OCI-M2 (cell line): Measurements from ENCODE around the gene BLTP3B.
"Not testable (repeated sequence)": the region's sequence is repeated elsewhere in the genome, so short reads cannot be mapped to it uniquely, and the experiment has no call there.

Experiments
- DNase-seq: peaks from one replicate; lab custom pipeline; 2025; ENCODE audit not compliant: unreplicated experiment; lab: John Stamatoyannopoulos, UW

The BLTP3B gene, protein sequence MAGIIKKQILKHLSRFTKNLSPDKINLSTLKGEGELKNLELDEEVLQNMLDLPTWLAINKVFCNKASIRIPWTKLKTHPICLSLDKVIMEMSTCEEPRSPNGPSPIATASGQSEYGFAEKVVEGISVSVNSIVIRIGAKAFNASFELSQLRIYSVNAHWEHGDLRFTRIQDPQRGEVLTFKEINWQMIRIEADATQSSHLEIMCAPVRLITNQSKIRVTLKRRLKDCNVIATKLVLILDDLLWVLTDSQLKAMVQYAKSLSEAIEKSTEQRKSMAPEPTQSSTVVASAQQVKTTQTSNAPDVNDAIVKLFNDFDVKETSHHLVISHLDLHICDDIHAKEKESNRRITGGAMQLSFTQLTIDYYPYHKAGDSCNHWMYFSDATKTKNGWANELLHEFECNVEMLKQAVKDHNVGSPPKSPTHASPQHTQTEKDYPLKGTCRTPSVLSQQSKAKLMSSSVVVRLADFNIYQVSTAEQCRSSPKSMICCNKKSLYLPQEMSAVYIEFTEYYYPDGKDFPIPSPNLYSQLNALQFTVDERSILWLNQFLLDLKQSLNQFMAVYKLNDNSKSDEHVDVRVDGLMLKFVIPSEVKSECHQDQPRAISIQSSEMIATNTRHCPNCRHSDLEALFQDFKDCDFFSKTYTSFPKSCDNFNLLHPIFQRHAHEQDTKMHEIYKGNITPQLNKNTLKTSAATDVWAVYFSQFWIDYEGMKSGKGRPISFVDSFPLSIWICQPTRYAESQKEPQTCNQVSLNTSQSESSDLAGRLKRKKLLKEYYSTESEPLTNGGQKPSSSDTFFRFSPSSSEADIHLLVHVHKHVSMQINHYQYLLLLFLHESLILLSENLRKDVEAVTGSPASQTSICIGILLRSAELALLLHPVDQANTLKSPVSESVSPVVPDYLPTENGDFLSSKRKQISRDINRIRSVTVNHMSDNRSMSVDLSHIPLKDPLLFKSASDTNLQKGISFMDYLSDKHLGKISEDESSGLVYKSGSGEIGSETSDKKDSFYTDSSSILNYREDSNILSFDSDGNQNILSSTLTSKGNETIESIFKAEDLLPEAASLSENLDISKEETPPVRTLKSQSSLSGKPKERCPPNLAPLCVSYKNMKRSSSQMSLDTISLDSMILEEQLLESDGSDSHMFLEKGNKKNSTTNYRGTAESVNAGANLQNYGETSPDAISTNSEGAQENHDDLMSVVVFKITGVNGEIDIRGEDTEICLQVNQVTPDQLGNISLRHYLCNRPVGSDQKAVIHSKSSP (N-terminal part only)

GRCh38 chr12:100142851-100143559 is at the start of gene BLTP3B:
Gene BLTP3B (minus strand): TSS chr12:100142874. CDS start chr12:100142635, 239 bp downstream.
- DNase-seq = no peak

DNA sequence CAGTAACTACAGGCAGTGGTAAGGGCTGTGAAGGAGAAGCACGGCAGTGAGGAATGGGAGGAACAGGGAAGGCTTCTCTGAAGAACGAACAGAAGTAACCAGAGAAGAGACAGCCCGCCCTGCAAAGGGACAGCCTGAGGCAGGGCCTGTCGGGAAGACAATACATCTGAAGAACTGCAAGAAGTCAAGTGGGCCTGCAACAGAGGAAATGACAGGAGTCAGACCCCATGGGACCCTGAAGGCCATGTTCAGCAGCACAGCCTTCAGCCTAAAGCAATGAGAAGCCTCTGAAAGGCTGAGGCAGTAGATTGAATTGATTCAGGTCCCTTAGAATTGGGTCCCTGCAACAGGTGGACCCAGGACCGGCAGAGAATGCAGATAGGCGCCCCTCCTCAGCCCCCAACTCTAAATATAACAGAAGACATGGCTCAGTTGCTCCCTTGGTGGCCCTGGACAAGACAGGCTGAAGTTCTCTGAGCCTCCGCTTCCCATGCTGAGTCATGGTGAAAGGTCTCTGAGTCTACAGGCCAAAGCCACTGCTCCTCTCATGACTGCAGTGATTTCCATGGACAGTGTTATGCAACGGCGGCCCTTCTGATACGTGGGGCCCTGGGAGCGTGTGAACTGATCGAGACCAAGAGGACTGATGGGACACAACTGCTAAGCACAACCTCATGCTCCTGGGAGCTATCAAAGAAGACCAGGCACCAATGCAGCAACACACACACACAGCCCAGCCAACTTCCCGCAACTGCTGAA is 47.1 kb upstream of the BLTP3B start:
- no peak for DNase-seq

DNA sequence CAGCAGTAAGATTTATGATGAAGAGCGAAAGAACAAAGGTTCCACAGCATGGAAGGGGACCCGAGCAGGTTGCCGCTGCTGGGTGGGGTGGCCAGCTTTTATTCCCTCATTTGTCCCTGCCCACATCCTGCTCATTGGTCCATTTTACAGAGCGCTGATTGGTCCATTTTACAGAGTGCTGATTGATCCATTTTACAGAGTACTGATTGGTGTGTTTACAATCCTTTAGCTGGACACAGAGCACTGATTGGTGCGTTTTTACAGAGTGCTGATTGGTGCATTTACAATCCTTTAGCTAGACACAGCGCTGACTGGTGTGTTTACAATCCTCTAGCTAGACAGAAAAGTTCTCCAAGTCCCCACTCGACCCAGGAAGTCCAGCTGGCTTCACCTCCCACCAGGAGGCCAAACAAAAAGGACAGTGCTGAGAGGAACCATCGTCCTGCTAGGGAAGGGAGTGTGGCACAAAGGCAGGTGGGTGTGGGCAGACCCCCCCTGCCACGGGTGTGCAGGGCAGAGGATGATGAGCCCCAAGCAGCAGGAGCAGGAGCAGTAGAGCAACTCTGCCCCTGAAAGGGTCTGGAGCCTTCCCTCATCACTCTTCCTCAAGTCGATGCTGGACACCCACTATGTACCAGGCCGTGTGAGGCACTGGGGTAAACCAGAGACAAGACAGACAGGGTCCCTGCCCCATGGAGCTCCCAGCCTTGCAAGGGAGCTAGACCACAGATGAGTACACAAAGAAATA is 46.4 kb upstream of the BLTP3B start:
- DNase-seq = not testable (repeated sequence)

GRCh38 chr12:100187857-100188519 is 45.3 kb upstream of the BLTP3B start:
- DNase-seq = no peak

GRCh38 chr12:100187068-100187467 is 44.4 kb upstream of the BLTP3B start:
- no peak for DNase-seq

GRCh38 chr12:100186071-100186470 is 43.4 kb upstream of the BLTP3B start:
- no peak for DNase-seq

DNA sequence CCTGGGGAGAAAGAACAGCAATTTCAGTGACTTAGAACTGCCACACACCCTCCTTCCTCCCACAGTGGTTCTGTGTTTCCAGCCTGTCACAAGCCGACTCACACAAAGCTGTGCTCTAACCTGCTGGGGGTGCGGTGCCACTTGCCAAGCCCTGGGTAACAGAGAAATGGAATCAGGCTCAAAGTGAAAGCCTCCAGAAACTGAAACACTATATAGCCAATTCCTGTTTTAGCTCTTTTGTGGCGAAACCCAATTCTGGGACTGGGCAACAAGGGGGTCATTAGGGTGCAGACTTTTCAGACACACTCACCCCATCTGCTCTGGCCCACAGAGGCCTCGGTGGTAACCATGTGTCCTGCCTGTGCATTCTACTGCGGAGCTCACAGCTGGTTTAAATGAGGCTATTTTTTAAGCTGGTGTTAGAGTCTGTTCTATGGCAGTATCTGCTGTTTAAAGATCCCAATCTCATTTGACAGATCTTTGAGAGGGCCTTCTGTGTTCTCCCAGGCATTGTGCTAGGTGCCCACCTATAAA is 42.8 kb upstream of the BLTP3B start:
- no peak for DNase-seq

DNA sequence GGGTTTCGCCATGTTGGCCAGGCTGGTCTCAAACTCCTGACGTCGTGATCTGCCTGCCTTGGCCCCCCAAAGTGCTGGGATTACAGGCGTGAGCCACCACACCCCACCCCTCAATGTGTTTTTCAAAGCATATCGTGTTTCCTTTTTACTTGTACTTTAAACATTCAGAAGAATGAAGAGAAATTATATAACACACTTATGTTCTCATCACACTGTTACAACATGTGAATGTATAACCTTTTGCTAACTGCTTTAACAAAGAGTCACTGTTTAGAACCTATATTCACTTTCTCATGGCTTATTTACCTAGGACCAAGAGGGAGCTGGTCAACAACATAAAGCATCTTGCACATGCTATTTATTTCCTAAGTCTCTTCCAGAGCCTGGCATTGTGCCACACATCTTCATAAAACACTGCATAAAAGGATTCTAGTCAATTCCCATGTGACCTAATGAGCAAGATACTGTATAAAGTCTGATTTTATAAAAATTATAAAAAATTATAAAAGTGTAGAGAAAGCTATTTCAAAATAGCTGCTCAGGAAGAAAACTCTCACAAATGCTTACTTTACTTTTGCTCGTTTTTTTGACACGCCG is 42.0 kb upstream of the BLTP3B start:
- no peak for DNase-seq

DNA sequence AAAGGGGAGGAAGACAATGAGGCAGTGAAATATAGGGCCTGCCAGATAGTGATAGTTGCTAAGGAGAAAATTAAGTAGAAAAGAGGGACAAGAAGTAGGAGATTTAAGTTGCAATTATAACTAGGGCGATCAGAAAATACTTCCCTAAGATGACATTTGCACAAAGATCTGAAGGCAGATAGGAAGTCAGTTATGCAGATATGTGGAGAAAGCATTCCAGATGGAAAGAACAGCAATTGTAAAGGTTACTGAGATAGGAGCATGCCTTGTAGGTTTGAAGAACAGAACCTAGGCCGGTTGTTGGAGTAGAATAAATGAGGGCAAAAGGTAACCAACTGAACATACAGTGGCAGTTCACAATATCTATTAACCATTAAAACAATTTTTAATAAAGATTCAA is 36.6 kb upstream of the BLTP3B start:
- DNase-seq = no peak

GRCh38 chr12:100176493-100176892 is 33.8 kb upstream of the BLTP3B start:
- DNase-seq = not testable (repeated sequence)

GRCh38 chr12:100174495-100174894 is 31.8 kb upstream of the BLTP3B start:
- DNase-seq = no peak

DNA sequence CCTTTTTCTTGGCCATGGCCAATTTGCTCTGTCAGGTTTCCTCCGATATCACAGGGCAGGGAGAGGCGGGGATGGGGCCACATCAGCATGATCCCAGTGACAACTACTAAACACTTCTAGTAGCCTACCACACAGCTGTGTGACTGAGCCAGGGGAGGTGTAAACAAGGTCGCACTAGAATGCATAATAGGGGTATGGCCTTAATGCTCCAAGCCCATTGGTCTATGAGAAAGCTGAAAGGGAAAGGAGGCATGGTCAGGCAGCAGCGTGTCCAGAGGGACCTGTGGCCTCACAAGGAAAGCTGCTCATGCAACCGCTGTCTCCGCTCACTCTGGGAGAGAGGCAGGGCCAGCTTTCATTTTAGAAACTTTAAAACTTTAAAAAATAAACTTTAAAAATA is 30.4 kb upstream of the BLTP3B start:
- no peak for DNase-seq

DNA sequence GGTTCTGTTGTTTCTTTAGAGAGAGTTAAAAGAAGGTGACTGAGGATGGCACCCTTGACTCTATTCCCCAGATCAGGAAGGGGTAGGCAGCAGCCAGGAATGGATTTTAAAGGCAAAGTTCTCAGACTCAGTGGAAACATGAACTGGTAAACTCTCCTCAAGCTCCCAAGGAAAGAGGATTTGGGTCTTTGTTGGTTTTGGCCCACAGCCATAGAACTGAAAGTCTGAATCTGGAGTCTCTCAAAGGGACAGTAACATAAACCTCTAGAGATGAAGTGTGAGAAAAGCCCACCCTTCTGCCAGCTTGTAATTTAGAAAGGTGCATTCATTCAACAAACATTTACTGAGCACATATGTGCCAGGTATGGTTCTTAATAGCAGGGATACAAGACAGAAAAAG is 28.6 kb upstream of the BLTP3B start:
- DNase-seq = no peak

- no peak for DNase-seq
These were observed 27.7 kb upstream of the BLTP3B start for GRCh38 chr12:100170313-100170858.

- no peak for DNase-seq
These were observed 26.7 kb upstream of the BLTP3B start for GRCh38 chr12:100169345-100169744.

GRCh38 chr12:100168562-100168961 is 25.9 kb upstream of the BLTP3B start:
- DNase-seq = no peak

DNA sequence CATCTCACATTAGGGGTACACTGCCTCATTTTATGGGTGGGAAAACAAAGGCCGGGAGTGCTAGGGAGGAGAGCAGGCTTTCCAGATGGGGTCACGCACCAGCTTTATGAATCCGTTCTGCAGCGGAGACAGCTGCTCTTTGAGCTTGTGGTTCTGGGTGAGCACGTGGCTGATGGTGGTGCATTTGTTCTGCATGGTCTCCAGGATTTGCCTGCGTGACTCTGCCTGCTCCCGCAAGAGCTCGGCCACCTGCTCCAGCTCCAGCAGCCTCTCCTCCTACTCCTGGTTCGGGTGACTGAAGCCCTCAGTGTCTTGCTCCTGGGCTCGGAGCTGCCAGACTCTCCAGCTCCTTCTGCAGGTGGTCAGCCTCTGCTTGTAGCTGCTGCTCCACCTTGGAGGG is 23.6 kb upstream of the BLTP3B start:
- DNase-seq = no peak

- DNase-seq = no peak
These were observed 22.7 kb upstream of the BLTP3B start for GRCh38 chr12:100165356-100165755.
